C4-2B (cell line): ENCODE measurements around the gene COX4I2.

Experiments
- CTCF ChIP-seq: fragments of 450-650 bp; conservative IDR thresholded peaks from 2 replicates; pipeline ENCODE4 v1.5.1; 2017; ENCODE audit warnings: mild to moderate bottlenecking
- ZFX ChIP-seq: fragments of 450-650 bp; IDR thresholded peaks from 2 replicates; pipeline ENCODE4 v1.6.1; 2017

GRCh38 chr20:31665753-31666152, 28.0 kb downstream of the COX4I2 start:
- TF ChIP-seq CTCF (no peak), ZFX (no peak)
